Esophagus squamous epithelium (tissue), 5 donors: ENCODE measurements around the gene CAPN8. TPM values are rescaled to one million over a fixed set of nuclear protein-coding genes. Genes with fewer than 3 reads are reported as not detected.
A peak's percentile ranks its signal among the peaks of the same experiment; 100 is the strongest.

Experiments
- DNase-seq: peaks from one replicate; lab custom pipeline; 2025; lab: John Stamatoyannopoulos, UW
- H3K27ac ChIP-seq, 4 donors: fragments of 200-600 bp; sonication (generic); one replicate each; pipeline ENCODE4 v1.5.1; 2016 to 2019; ENCODE audit warnings: mild to moderate bottlenecking in 1 of 4
- H3K27me3 ChIP-seq, 4 donors: fragments of 200-600 bp; sonication (generic); 1 replicate in 3 of 4; 2 replicates in 1 of 4; pipeline versions ENCODE4 v1.5.1 to v1.6.0; 2017 to 2021; ENCODE audit warnings: antibody characterized with exemption in 1 of 4
- H3K36me3 ChIP-seq, 3 donors: fragments of 200-600 bp; sonication (generic); one replicate each; pipeline ENCODE4 v1.5.1; 2016 to 2019
- H3K4me1 ChIP-seq, 3 donors: fragments of 200-600 bp; sonication (generic); one replicate each; pipeline ENCODE4 v1.5.1; 2017 to 2019
- H3K4me3 ChIP-seq, 4 donors: fragments of 200-600 bp; sonication (generic); 1 replicate in 3 of 4; 2 replicates in 1 of 4; pipeline ENCODE4 v1.5.1; 2016 to 2019; ENCODE audit warnings: mild to moderate bottlenecking in 2 of 4, moderate library complexity in 1 of 4
- H3K9me3 ChIP-seq, 3 donors: fragments of 200-600 bp; sonication (generic); one replicate each; pipeline ENCODE4 v1.5.1; 2016 to 2019
- POLR2A ChIP-seq, 4 donors: fragments of 450-650 bp; IDR thresholded peaks; one replicate each; pipeline ENCODE4 v1.6.1; 2017; ENCODE audit warnings: antibody characterized with exemption in 4 of 4, mild to moderate bottlenecking in 4 of 4, moderate library complexity in 3 of 4
- WGBS, 2 donors: methylation state at CpG; one replicate each; pipeline ENCODE4 v1.1.5; 2018; 5-methylcytosine and 5-hydroxymethylcytosine counted together
- intact Hi-C: fragments of 100-400 bp; cut with DNase I; formaldehyde crosslinking; loops from one replicate; pipeline ENCODE4 v1.15.0; 2022
- total RNA-seq, 4 donors: library from RNA; depleted of rRNA; stranded (reverse); fragments of >200 nt; gene quantifications; one replicate each; pipeline ENCODE4 v1.1.0, GENCODE V29; 2016
- TF ChIP-seq, protein P1 (sequence below), 6 experiments: fragments of 450-650 bp in 4 of 6; fragments of 200-600 bp in 2 of 6; sonication (generic) in 2 of 6; IDR thresholded peaks; one replicate each; pipeline ENCODE4 v1.5.1; 2016 to 2019; ENCODE audit warnings: antibody characterized with exemption in 6 of 6, mild to moderate bottlenecking in 4 of 6, moderate library complexity in 4 of 6
- donor health status: DM: yes; HTN: yes; CAD: no.

CAPN8 gene
- total RNA-seq, 4 donors from 2014 or later = 0.26 to 1.1 (median 0.57) TPM; not detected in 1

GRCh38 chr1:223695014-223695548, 29.6 kb upstream of the CAPN8 start:
- Histone ChIP-seq H3K4me3 (no peak overlapping the region), H3K27ac (no peak overlapping the region), H3K36me3 (no peaks in the 10 kb centered on the region), H3K9me3 (no peaks in the 10 kb centered on the region), H3K27me3 (no peaks in the 10 kb centered on the region), H3K4me1 (peaks cover 6 to 20% (median 10%) of the 10 kb centered on the region in 3 donors)
- no peak for DNase-seq
- WGBS, 2 donors = 56% methylated on average over 5 to 7 of the region's 8 CpGs
- intact Hi-C loops = no loop called here
- TF ChIP-seq, protein P1, sequence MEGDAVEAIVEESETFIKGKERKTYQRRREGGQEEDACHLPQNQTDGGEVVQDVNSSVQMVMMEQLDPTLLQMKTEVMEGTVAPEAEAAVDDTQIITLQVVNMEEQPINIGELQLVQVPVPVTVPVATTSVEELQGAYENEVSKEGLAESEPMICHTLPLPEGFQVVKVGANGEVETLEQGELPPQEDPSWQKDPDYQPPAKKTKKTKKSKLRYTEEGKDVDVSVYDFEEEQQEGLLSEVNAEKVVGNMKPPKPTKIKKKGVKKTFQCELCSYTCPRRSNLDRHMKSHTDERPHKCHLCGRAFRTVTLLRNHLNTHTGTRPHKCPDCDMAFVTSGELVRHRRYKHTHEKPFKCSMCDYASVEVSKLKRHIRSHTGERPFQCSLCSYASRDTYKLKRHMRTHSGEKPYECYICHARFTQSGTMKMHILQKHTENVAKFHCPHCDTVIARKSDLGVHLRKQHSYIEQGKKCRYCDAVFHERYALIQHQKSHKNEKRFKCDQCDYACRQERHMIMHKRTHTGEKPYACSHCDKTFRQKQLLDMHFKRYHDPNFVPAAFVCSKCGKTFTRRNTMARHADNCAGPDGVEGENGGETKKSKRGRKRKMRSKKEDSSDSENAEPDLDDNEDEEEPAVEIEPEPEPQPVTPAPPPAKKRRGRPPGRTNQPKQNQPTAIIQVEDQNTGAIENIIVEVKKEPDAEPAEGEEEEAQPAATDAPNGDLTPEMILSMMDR (IDR thresholded peaks at IDR 0.05) = no peak
- TF ChIP-seq POLR2A (IDR thresholded peaks at IDR 0.05) = no peak

- Histone ChIP-seq H3K4me1 (no peaks in the 10 kb centered on the region), H3K27ac (no peak overlapping the region), H3K36me3 (no peaks in the 10 kb centered on the region), H3K27me3 (no peaks in the 10 kb centered on the region), H3K4me3 (no peak overlapping the region), H3K9me3 (peaks cover 0 to 3% (median 0%) of the 10 kb centered on the region in 3 donors)
- intact Hi-C loops = no loop called here
- TF ChIP-seq, protein P1 (IDR thresholded peaks at IDR 0.05) = no peak
- no peak for TF ChIP-seq POLR2A (IDR thresholded peaks at IDR 0.05)
- DNase-seq = no peak
- 71 to 78% methylated on average over 4 of the region's 4 CpGs for WGBS, 2 donors
These were observed 25.6 kb upstream of the CAPN8 start for GRCh38 chr1:223691121-223691520.

- DNase-seq = no peak
- no peak for TF ChIP-seq POLR2A (IDR thresholded peaks at IDR 0.05)
- TF ChIP-seq, protein P1 (IDR thresholded peaks at IDR 0.05) = no peak
- intact Hi-C loops = loop anchor here (5.0 kb wide), 1 partner anchor 152 kb away; no protein-coding TSS in a partner anchor
- 68 to 76% methylated on average over 3 of the region's 3 CpGs for WGBS, 2 donors
- peaks cover 0 to 3% (median 0%) of the 10 kb centered on the region in 3 donors for H3K9me3 ChIP-seq
- peaks cover 0 to 4% (median 0%) of the 10 kb centered on the region in 3 donors for H3K4me1 ChIP-seq
- H3K36me3 ChIP-seq = no peaks in the 10 kb centered on the region
- no peak overlapping the region for H3K27ac ChIP-seq
- H3K4me3 ChIP-seq = no peak overlapping the region
- H3K27me3 ChIP-seq = peaks cover 0 to 9% (median 0%) of the 10 kb centered on the region in 4 donors
These were observed 18.9 kb upstream of the CAPN8 start for GRCh38 chr1:223684488-223684792.

GRCh38 chr1:223683586-223684487, 18.3 kb upstream of the CAPN8 start:
- H3K4me1 ChIP-seq = peaks cover 0 to 4% (median 0%) of the 10 kb centered on the region in 3 donors
- intact Hi-C loops = loop anchor here (5.0 kb wide), 1 partner anchor 152 kb away; no protein-coding TSS in a partner anchor
- peaks cover 0 to 3% (median 0%) of the 10 kb centered on the region in 3 donors for H3K9me3 ChIP-seq
- peaks cover 0 to 9% (median 0%) of the 10 kb centered on the region in 4 donors for H3K27me3 ChIP-seq
- 57 to 68% methylated on average over 7 to 9 of the region's 9 CpGs for WGBS, 2 donors
- no peak overlapping the region for H3K27ac ChIP-seq
- TF ChIP-seq POLR2A (IDR thresholded peaks at IDR 0.05) = no peak
- TF ChIP-seq, protein P1 (IDR thresholded peaks at IDR 0.05) = peak in 5 of 6 experiments; percentile 57 to 72 (median 61)
- no peak overlapping the region for H3K4me3 ChIP-seq
- H3K36me3 ChIP-seq = no peaks in the 10 kb centered on the region
- no peak for DNase-seq

GRCh38 chr1:223682502-223682901, 17.0 kb upstream of the CAPN8 start:
- Histone ChIP-seq H3K27me3 (peaks cover 0 to 9% (median 0%) of the 10 kb centered on the region in 4 donors), H3K27ac (no peak overlapping the region)
- intact Hi-C loops = loop anchor here (5.0 kb wide), 1 partner anchor 150 kb away; no protein-coding TSS in a partner anchor

More at GRCh38 chr1:223682502-223682901, 17.0 kb upstream of the CAPN8 start:
- no peak for DNase-seq
- Histone ChIP-seq H3K4me1 (peaks cover 0 to 4% (median 0%) of the 10 kb centered on the region in 3 donors), H3K36me3 (no peaks in the 10 kb centered on the region), H3K4me3 (no peak overlapping the region), H3K9me3 (peaks cover 0 to 3% (median 0%) of the 10 kb centered on the region in 3 donors)
- 86 to 95% methylated on average over 3 of the region's 3 CpGs for WGBS, 2 donors
- TF ChIP-seq, protein P1 (IDR thresholded peaks at IDR 0.05) = no peak
- no peak for TF ChIP-seq POLR2A (IDR thresholded peaks at IDR 0.05)
